ENCODE results near the gene ADAMTS20.

The ADAMTS20 gene

GRCh38 chr12:43312991-43313505, 239.0 kb downstream of the ADAMTS20 start:
- no peak for DNase-seq (ENCODE audit: low read depth)

- DNase-seq (ENCODE audit: low read depth), result no peak
Measured at GRCh38 chr12:43310596-43310995, 241.4 kb downstream of the ADAMTS20 start.

GRCh38 chr12:43309959-43310358, 242.0 kb downstream of the ADAMTS20 start:
- DNase-seq (ENCODE audit: low read depth), result no peak

GRCh38 chr12:43308776-43309175, 243.2 kb downstream of the ADAMTS20 start:
- no peak for DNase-seq (ENCODE audit: low read depth)

GRCh38 chr12:43307126-43307525, 244.9 kb downstream of the ADAMTS20 start:
- no peak for DNase-seq (ENCODE audit: low read depth)

GRCh38 chr12:43306066-43306465, 245.9 kb downstream of the ADAMTS20 start:
- DNase-seq (ENCODE audit: low read depth), result no peak

- DNase-seq (ENCODE audit: low read depth), result no peak
Measured at GRCh38 chr12:43305065-43305464, 246.9 kb downstream of the ADAMTS20 start.
